CD14-positive monocyte (primary cell): ENCODE results near the gene PLA2G2C. TPM values are rescaled to one million over a fixed set of nuclear protein-coding genes. Genes with fewer than 3 reads are reported as not detected.

ENCODE experiments used
- DNase-seq, 3 donors: peaks; one replicate each; pipeline ENCODE4 v3.0.0-alpha.2; 2011 to 2022
- H2AFZ ChIP-seq: 2 replicates; pipeline ENCODE4 v1.6.0; 2012; ENCODE audit warnings: mild to moderate bottlenecking, low read depth, low read length, inconsistent platforms; ENCODE audit not compliant: insufficient read depth, poor library complexity, severe bottlenecking
- H3K27ac ChIP-seq, 2 donors: 1 replicate in 1 of 2; 2 replicates in 1 of 2; pipeline ENCODE4 v1.5.1; 2012 to 2013; ENCODE audit warnings: low read length in 2 of 2, control low read depth in 1 of 2, inconsistent platforms in 1 of 2, low read depth in 1 of 2, mild to moderate bottlenecking in 1 of 2
- H3K27me3 ChIP-seq, 2 donors: one replicate each; pipeline versions ENCODE4 v1.6.0 to v1.6.1; 2011 to 2013; ENCODE audit warnings: low read length in 2 of 2; ENCODE audit not compliant: control insufficient read depth in 2 of 2, insufficient read depth in 2 of 2
- H3K36me3 ChIP-seq, 2 donors: replicated peaks in 1 of 2; 1 replicate in 1 of 2; 2 replicates in 1 of 2; pipeline versions ENCODE4 v1.5.1 to v1.6.1; 2012 to 2013; ENCODE audit warnings: low read length in 2 of 2, control low read depth in 1 of 2, inconsistent platforms in 1 of 2, mild to moderate bottlenecking in 1 of 2; ENCODE audit not compliant: insufficient read depth in 2 of 2, control insufficient read depth in 1 of 2
- H3K4me1 ChIP-seq, 2 donors: 1 replicate in 1 of 2; 2 replicates in 1 of 2; pipeline versions ENCODE4 v1.5.1 to v1.6.1; 2012 to 2013; ENCODE audit warnings: low read length in 2 of 2, control low read depth in 1 of 2, inconsistent platforms in 1 of 2, mild to moderate bottlenecking in 1 of 2, moderate library complexity in 1 of 2; ENCODE audit not compliant: insufficient read depth in 2 of 2, control insufficient read depth in 1 of 2
- H3K4me2 ChIP-seq: replicated peaks from 2 replicates; pipeline ENCODE3; 2012; ENCODE audit warnings: low read length, moderate library complexity, mild to moderate bottlenecking; ENCODE audit not compliant: poor library complexity, severe bottlenecking; ENCODE audit errors: extremely low read depth
- H3K4me3 ChIP-seq, 3 experiments: fragments of 200-600 bp in 1 of 3; sonication (generic) in 1 of 3; replicated peaks in 1 of 3; 1 replicate in 2 of 3; 2 replicates in 1 of 3; pipeline ENCODE4 v1.5.1; 2011 to 2013; ENCODE audit warnings: low read length in 3 of 3, mild to moderate bottlenecking in 3 of 3, control low read depth in 2 of 3, low read depth in 2 of 3, inconsistent platforms in 1 of 3, moderate library complexity in 1 of 3
- H3K79me2 ChIP-seq: 2 replicates; pipeline ENCODE4 v1.6.0; 2012; ENCODE audit warnings: mild to moderate bottlenecking, control low read depth, inconsistent platforms, low read length, moderate library complexity; ENCODE audit not compliant: insufficient read depth
- H3K9ac ChIP-seq: 2 replicates; pipeline ENCODE4 v1.6.0; 2017; ENCODE audit warnings: low read length, mild to moderate bottlenecking; ENCODE audit not compliant: insufficient read depth, poor library complexity, severe bottlenecking
- H3K9me3 ChIP-seq, 2 donors: replicated peaks in 1 of 2; 1 replicate in 1 of 2; 2 replicates in 1 of 2; pipeline versions ENCODE4 v1.5.1 to v1.6.1; 2012 to 2013; ENCODE audit warnings: low read length in 2 of 2, control low read depth in 1 of 2; ENCODE audit not compliant: control insufficient read depth in 1 of 2, insufficient read depth in 1 of 2
- H4K20me1 ChIP-seq: 2 replicates; pipeline ENCODE4 v1.6.0; 2012; ENCODE audit warnings: mild to moderate bottlenecking, low read length, control low read depth, moderate library complexity; ENCODE audit not compliant: insufficient read depth
- H3K27ac Mint-ChIP-seq, 7 donors: one replicate each; pipeline ENCODE4 v1.8.0; 2020; ENCODE audit warnings: mild to moderate bottlenecking in 7 of 7, mixed read lengths in 7 of 7, moderate library complexity in 6 of 7, inconsistent platforms in 2 of 7
- H3K27me3 Mint-ChIP-seq, 3 donors: one replicate each; pipeline ENCODE4 v1.8.0; 2021 to 2022; ENCODE audit warnings: low read depth in 3 of 3, mild to moderate bottlenecking in 3 of 3, mixed read lengths in 3 of 3, moderate library complexity in 3 of 3, inconsistent platforms in 1 of 3
- H3K36me3 Mint-ChIP-seq, 2 donors: one replicate each; pipeline ENCODE4 v1.8.0; 2020; ENCODE audit warnings: mixed read lengths in 2 of 2, inconsistent platforms in 1 of 2, mild to moderate bottlenecking in 1 of 2
- H3K4me1 Mint-ChIP-seq: one replicate; pipeline ENCODE4 v1.8.0; 2020; ENCODE audit warnings: mild to moderate bottlenecking, mixed read lengths
- H3K4me3 Mint-ChIP-seq, 2 donors: one replicate each; pipeline ENCODE4 v1.8.0; 2020; ENCODE audit warnings: mild to moderate bottlenecking in 2 of 2, mixed read lengths in 2 of 2, moderate library complexity in 1 of 2
- H3K9me3 Mint-ChIP-seq, 7 donors: one replicate each; pipeline ENCODE4 v1.8.0; 2020 to 2022; ENCODE audit warnings: mixed read lengths in 7 of 7, mild to moderate bottlenecking in 6 of 7, moderate library complexity in 6 of 7, inconsistent platforms in 2 of 7
- WGBS: methylation state at CpG from one replicate; pipeline ENCODE4 v1.1.5; 2013; ENCODE audit warnings: missing lambda C conversion rate; ENCODE audit not compliant: insufficient coverage; 5-methylcytosine and 5-hydroxymethylcytosine counted together
- intact Hi-C, 2 donors: fragments of 100-400 bp; cut with micrococcal nuclease; formaldehyde crosslinking; loops; one replicate each; pipeline versions ENCODE4 v1.15.0 to v1.15.1; 2023
- polyA plus RNA-seq, 3 donors: library from polyadenylated mRNA; depleted of rRNA in 1 of 3; unstranded in 2 of 3; stranded (reverse) in 1 of 3; fragments of 300-500 nt in 2 of 3; fragments of >200 nt in 1 of 3; fragmentation: Illumina TruSeq in 2 of 3; gene quantifications; 1 replicate in 2 of 3; 2 replicates in 1 of 3; pipeline ENCODE4 v1.2.3, GENCODE V29; 2012 to 2021
- TF ChIP-seq, protein P1 (sequence below): fragments of 200-600 bp; IDR thresholded peaks from one replicate; pipeline ENCODE4 v1.8.0; 2022; ENCODE audit warnings: antibody characterized with exemption, mild to moderate bottlenecking

Gene PLA2G2C
- polyA plus RNA-seq, 3 donors: 0.07 to 0.40 TPM; not detected in 1

DNA sequence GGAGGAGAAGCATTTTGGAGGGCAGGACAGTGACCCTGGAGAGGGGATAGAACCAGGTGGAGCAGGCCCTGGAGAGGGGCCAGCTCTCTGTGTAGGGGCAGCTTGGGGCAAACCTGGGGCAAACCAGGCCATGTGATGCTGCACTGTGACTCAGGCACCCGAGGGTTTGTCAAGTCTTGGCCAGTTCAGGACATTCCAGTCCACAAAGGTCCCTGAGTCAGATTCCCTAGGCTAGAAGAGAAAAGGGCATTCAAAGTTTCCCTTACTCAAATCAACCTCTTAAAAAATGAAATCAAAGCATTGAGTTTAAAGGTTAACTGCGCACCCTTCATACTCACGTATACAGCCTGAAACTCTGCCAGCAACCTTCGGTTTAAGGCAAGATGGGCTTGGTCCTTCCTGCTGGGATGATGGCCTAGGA, 25.2 kb upstream of the PLA2G2C start:
- no peak overlapping the region for H3K4me3 ChIP-seq
- DNase-seq: no peak
- no peak overlapping the region for H2AFZ ChIP-seq
- H3K9ac ChIP-seq: no peak overlapping the region
- H3K27ac Mint-ChIP-seq: no peak overlapping the region
- H4K20me1 ChIP-seq: no peaks in the 10 kb centered on the region
- TF ChIP-seq, protein P1, sequence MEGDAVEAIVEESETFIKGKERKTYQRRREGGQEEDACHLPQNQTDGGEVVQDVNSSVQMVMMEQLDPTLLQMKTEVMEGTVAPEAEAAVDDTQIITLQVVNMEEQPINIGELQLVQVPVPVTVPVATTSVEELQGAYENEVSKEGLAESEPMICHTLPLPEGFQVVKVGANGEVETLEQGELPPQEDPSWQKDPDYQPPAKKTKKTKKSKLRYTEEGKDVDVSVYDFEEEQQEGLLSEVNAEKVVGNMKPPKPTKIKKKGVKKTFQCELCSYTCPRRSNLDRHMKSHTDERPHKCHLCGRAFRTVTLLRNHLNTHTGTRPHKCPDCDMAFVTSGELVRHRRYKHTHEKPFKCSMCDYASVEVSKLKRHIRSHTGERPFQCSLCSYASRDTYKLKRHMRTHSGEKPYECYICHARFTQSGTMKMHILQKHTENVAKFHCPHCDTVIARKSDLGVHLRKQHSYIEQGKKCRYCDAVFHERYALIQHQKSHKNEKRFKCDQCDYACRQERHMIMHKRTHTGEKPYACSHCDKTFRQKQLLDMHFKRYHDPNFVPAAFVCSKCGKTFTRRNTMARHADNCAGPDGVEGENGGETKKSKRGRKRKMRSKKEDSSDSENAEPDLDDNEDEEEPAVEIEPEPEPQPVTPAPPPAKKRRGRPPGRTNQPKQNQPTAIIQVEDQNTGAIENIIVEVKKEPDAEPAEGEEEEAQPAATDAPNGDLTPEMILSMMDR: no peak
- intact Hi-C loops: loop anchor here (5.0 kb wide), 1 partner anchor 281 kb away; no protein-coding TSS in a partner anchor
- H3K9me3 Mint-ChIP-seq: peaks cover 0 to 3% (median 0%) of the 10 kb centered on the region in 7 donors
- H3K4me2 ChIP-seq: no peak overlapping the region
- WGBS: 89% methylated on average over 1 of the region's 4 CpGs
- H3K27me3 ChIP-seq: peaks cover 17 to 19% of the 10 kb centered on the region in 2 donors
- peaks cover 5% of the 10 kb centered on the region for H3K4me1 Mint-ChIP-seq
- no peak overlapping the region for H3K4me3 Mint-ChIP-seq
- H3K4me1 ChIP-seq: no peaks in the 10 kb centered on the region
- H3K27ac ChIP-seq: no peak overlapping the region
- no peaks in the 10 kb centered on the region for H3K9me3 ChIP-seq
- H3K27me3 Mint-ChIP-seq: peaks cover 25 to 45% (median 25%) of the 10 kb centered on the region in 3 donors
- H3K36me3 ChIP-seq: no peaks in the 10 kb centered on the region
- no peaks in the 10 kb centered on the region for H3K36me3 Mint-ChIP-seq
- H3K79me2 ChIP-seq: no peaks in the 10 kb centered on the region

GRCh38 chr1:20210736-20211460, 24.6 kb upstream of the PLA2G2C start:
- Mint-ChIP-seq H3K4me1 (peaks cover 5% of the 10 kb centered on the region), H3K27ac (no peak overlapping the region), H3K27me3 (peaks cover 25 to 45% (median 26%) of the 10 kb centered on the region in 3 donors), H3K9me3 (no peaks in the 10 kb centered on the region), H3K36me3 (no peaks in the 10 kb centered on the region), H3K4me3 (no peak overlapping the region)
- Histone ChIP-seq H2AFZ (no peak overlapping the region), H3K27me3 (peaks cover 12 to 13% of the 10 kb centered on the region in 2 donors), H3K9me3 (no peaks in the 10 kb centered on the region), H3K36me3 (no peaks in the 10 kb centered on the region), H4K20me1 (no peaks in the 10 kb centered on the region), H3K4me2 (no peak overlapping the region), H3K79me2 (no peaks in the 10 kb centered on the region), H3K4me3 (no peak overlapping the region), H3K4me1 (no peaks in the 10 kb centered on the region), H3K27ac (no peak overlapping the region), H3K9ac (no peak overlapping the region)
- TF ChIP-seq, protein P1: no peak
- DNase-seq: no peak
- intact Hi-C loops: loop anchor here (5.0 kb wide), 1 partner anchor 281 kb away; no protein-coding TSS in a partner anchor
- 88% methylated on average over 4 of the region's 10 CpGs for WGBS
